ENCODE data around the gene SCARF2. TPM values are rescaled to one million over a fixed set of nuclear protein-coding genes. Genes with fewer than 3 reads are reported as not detected.
"Not testable (repeated sequence)": the region's sequence is repeated elsewhere in the genome, so short reads cannot be mapped to it uniquely, and the experiment has no call there.

SCARF2 gene
- total and polyA plus RNA-seq, 3 donors from 2014 or later: 3.3 to 12.3 (median 10.4) TPM

DNA sequence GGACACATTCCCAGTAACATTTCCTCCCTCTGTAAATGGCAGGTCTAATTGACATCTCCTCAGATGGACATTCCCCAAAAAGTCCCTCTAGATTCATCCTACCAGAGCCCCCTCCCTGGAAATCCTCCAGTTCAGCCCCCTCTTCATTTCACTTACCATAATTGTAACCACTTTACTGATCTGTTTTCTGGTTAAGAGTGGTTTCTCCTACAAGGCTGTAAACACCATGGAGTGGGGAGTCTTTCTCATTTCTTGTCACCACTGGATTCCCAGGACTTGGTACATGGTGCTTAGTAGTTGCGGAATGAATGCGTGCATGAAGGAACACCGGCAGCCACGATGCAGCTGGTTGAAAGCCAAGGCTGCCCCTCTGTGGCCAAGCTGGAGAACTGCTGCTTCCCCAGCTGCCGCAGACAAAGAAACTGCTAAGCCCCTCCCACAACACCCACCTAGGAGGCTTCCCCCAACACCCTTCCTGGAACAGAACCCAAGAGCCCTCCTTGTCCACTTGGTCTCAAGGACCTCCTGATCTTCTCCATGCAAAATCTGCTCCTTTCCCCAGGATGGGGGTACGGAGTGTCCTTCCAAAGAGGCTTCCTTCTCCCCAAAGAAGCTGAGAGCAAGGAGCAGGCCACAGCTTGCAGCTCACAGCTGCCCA lies 18.6 kb upstream of the SCARF2 start:
- no peaks in the 10 kb centered on the region for H3K9me3 ChIP-seq
- no peak overlapping the region for H3K4me3 ChIP-seq
- intact Hi-C loops (cut with DNase I; ENCODE audit: low total_unique reads): no loop called here
- TF ChIP-seq, protein P1, sequence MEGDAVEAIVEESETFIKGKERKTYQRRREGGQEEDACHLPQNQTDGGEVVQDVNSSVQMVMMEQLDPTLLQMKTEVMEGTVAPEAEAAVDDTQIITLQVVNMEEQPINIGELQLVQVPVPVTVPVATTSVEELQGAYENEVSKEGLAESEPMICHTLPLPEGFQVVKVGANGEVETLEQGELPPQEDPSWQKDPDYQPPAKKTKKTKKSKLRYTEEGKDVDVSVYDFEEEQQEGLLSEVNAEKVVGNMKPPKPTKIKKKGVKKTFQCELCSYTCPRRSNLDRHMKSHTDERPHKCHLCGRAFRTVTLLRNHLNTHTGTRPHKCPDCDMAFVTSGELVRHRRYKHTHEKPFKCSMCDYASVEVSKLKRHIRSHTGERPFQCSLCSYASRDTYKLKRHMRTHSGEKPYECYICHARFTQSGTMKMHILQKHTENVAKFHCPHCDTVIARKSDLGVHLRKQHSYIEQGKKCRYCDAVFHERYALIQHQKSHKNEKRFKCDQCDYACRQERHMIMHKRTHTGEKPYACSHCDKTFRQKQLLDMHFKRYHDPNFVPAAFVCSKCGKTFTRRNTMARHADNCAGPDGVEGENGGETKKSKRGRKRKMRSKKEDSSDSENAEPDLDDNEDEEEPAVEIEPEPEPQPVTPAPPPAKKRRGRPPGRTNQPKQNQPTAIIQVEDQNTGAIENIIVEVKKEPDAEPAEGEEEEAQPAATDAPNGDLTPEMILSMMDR (IDR thresholded peaks at IDR 0.05): peak; percentile 38 to 86 (median 77)
- TF ChIP-seq POLR2A (IDR thresholded peaks at IDR 0.05): no peak
- 11 to 18% methylated on average over 6 of the region's 6 CpGs for WGBS, 2 donors
- peaks cover 3% of the 10 kb centered on the region for H3K4me1 ChIP-seq
- no peak overlapping the region for H3K27ac ChIP-seq
- no peaks in the 10 kb centered on the region for H3K27me3 ChIP-seq
- DNase-seq: peak; percentile 87
- no peaks in the 10 kb centered on the region for H3K36me3 ChIP-seq (ENCODE audit: low read depth, missing control alignments)

DNA sequence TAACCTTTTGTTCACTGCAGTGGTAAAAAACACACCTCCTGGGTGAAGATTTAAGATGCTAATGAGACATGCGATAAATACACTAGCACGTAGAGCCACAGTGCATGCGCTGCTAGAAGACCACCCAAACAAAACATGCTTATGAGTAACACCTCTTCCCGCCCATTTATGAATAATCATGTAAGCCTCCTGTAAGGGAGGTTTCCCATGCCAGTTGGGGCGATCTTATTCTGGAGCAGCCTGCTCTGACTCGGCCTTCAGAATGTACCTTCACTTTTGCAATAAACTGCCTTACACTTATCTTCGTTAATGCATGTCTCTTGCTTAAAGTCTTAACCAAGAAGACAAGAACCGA lies 18.1 kb upstream of the SCARF2 start:
- Histone ChIP-seq H3K27ac (no peak overlapping the region), H3K4me1 (peaks cover 3% of the 10 kb centered on the region), H3K4me3 (no peak overlapping the region), H3K27me3 (no peaks in the 10 kb centered on the region), H3K36me3 (ENCODE audit: low read depth, missing control alignments) (no peaks in the 10 kb centered on the region), H3K9me3 (no peaks in the 10 kb centered on the region)
- DNase-seq: no peak
- intact Hi-C loops (cut with DNase I; ENCODE audit: low total_unique reads): no loop called here
- 79 to 80% methylated on average over 8 of the region's 8 CpGs for WGBS, 2 donors
- TF ChIP-seq, protein P1 (IDR thresholded peaks at IDR 0.05): no peak
- no peak for TF ChIP-seq POLR2A (IDR thresholded peaks at IDR 0.05)

DNA sequence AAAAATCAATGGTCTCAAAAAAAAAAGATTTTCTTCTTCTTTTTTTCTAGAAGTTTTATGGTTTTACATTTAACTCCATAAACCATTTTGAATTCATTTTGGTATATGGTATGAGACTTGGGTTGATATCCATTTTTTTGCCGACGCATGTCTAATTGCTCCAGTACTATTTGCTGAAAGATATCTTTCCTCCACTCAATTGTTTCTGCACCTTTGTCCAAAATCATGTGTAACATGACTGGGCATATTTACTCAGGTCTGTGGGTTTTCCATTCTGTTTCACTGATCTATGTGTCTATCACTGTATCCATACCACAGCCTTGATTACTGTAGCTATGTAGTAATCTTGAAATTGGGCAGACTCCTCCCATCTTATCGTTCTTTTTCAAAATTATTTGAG lies 15.6 kb upstream of the SCARF2 start:
- Histone ChIP-seq H3K27me3 (no peaks in the 10 kb centered on the region), H3K4me1 (peaks cover 3% of the 10 kb centered on the region), H3K9me3 (no peaks in the 10 kb centered on the region), H3K36me3 (ENCODE audit: low read depth, missing control alignments) (no peaks in the 10 kb centered on the region), H3K27ac (no peak overlapping the region), H3K4me3 (no peak overlapping the region)
- 96 to 97% methylated on average over 3 of the region's 3 CpGs for WGBS, 2 donors
- intact Hi-C loops (cut with DNase I; ENCODE audit: low total_unique reads): no loop called here
- DNase-seq: no peak
- TF ChIP-seq, protein P1 (IDR thresholded peaks at IDR 0.05): no peak
- TF ChIP-seq POLR2A (IDR thresholded peaks at IDR 0.05): no peak

DNA sequence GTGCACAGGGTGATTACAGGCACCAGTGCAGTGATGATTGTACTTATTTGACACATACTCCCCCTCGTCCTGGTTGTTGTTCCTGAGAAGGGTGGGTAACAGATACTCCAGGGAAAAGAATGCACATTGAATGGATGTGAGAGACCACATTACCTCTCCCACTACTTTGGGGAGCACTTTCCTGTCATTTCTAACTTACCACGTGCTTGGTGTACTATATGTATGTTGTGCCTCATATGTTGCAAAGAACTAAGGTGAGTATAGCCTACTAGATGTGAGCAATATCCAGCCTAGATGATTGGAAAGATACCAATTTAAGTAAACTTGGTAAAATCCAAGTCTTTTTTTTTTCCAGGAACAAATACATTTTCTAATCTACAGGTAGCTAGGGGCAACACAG lies 14.3 kb upstream of the SCARF2 start:
- 69 to 80% methylated on average over 2 of the region's 2 CpGs for WGBS, 2 donors
- Histone ChIP-seq H3K27me3 (no peaks in the 10 kb centered on the region), H3K9me3 (no peaks in the 10 kb centered on the region), H3K4me3 (no peak overlapping the region), H3K4me1 (peaks cover 3% of the 10 kb centered on the region), H3K27ac (no peak overlapping the region), H3K36me3 (ENCODE audit: low read depth, missing control alignments) (no peaks in the 10 kb centered on the region)
- intact Hi-C loops (cut with DNase I; ENCODE audit: low total_unique reads): no loop called here
- no peak for DNase-seq
- TF ChIP-seq, protein P1 (IDR thresholded peaks at IDR 0.05): no peak
- TF ChIP-seq POLR2A (IDR thresholded peaks at IDR 0.05): no peak

DNA sequence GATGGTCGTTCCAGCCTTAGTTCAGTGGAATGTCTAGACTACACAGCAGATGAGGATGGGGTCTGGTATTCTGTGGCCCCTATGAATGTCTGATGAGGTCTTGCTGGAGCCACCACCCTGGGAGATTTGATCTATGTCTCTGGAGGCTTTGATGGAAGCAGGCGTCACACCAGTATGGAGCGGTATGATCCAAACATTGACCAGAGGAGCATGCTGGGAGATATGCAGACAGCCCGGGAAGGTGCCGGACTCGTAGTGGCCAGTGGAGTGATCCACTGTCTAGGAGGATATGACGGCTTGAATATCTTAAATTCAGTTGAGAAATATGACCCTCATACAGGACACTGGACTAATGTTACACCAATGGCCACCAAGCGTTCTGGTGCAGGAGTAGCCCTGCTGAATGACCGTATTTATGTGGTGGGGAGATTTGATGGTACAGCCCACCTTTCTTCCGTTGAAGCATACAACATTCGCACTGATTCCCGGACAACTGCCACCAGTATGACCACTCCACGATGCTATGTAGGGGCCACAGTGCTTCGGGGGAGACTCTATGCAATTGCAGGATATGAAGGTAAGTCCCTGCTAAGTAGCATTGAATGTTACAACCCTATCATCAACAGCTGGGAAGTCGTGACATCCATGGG lies 13.6 kb upstream of the SCARF2 start:
- H3K4me1 ChIP-seq; H3K9me3 ChIP-seq; H3K4me3 ChIP-seq; intact Hi-C loops (cut with DNase I; ENCODE audit: low total_unique reads); H3K36me3 ChIP-seq (ENCODE audit: low read depth, missing control alignments); DNase-seq; H3K27ac ChIP-seq; H3K27me3 ChIP-seq: not testable (repeated sequence)
- 94 to 95% methylated on average over 14 to 15 of the region's 15 CpGs for WGBS, 2 donors

Data from testis (tissue), 3 donors.